ENCODE results near the gene IDUA. TPM values are rescaled to one million over a fixed set of nuclear protein-coding genes. Genes with fewer than 3 reads are reported as not detected.

IDUA gene
- total RNA-seq, 3 donors from 2014 or later (not counting 1 experiment from before 2014, with no cell fraction given): 38.7 to 43.6 (median 43.0) TPM

DNA sequence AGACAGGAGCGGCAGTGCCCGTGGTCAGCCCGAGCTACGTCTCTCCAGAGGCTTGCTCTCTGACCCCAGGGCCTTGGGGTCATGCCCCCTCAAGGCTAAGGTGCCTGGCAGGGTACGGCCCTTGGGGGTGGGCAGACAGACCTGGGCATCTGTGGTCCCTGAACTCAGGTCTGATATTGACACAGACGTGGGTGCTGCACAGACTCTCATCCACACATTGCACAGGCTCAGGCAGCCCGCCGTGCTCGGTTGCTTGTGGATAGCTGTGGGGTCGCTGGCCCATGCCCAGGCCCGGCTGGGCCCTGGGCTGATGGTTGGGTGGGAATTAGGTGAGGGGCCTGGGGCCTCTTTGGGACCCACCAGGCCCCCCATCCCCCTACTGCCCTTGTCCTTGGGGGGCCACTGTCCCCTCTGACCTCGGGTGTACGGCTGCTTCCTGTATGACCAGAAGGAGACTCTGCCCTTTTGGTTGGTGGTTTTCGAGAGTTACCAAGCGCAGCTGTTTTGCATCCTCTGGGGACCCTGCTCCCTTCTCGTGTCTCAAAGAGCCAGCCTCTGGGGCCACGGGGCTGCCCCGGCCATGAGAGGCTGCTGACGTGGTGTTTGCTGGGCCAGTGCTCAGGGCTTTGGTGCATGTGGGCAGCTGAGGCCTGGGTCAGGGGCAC lies 34.7 kb downstream of the IDUA start:
- 73% methylated on average over 19 of the region's 19 CpGs for WGBS (ENCODE audit: insufficient coverage)
- Mint-ChIP-seq H3K4me3 (no peak overlapping the region), H3K36me3 (no peaks in the 10 kb centered on the region), H3K4me1 (no peaks in the 10 kb centered on the region), H3K27ac (no peak overlapping the region), H3K27me3 (ENCODE audit: low read depth in 2 of 2) (no peaks in the 10 kb centered on the region), H3K9me3 (no peaks in the 10 kb centered on the region)
- no peak overlapping the region for H3K27ac ChIP-seq (ENCODE audit: low read length)
- H3K9me3 ChIP-seq (ENCODE audit: control insufficient read depth, insufficient read depth, low read length): no peaks in the 10 kb centered on the region
- ATAC-seq: no peak
- H3K36me3 ChIP-seq (ENCODE audit: control insufficient read depth, insufficient read depth, low read length): no peaks in the 10 kb centered on the region
- no peak for TF ChIP-seq CTCF (IDR thresholded peaks at IDR 0.05)
- peaks cover 4% of the 10 kb centered on the region for H3K4me1 ChIP-seq (ENCODE audit: control insufficient read depth, insufficient read depth, low read length)
- DNase-seq: no peak
- H3K27me3 ChIP-seq (ENCODE audit: control insufficient read depth, insufficient read depth, low read length): no peaks in the 10 kb centered on the region
- intact Hi-C loops (cut with micrococcal nuclease): no loop called here
- H3K4me3 ChIP-seq (ENCODE audit: low read length): no peak overlapping the region

GRCh38 chr4:1022051-1022738 lies 35.4 kb downstream of the IDUA start:
- intact Hi-C loops (cut with micrococcal nuclease): no loop called here
- WGBS (ENCODE audit: insufficient coverage): 94% methylated on average over 46 of the region's 46 CpGs
- DNase-seq (no peak), ATAC-seq (no peak)
- H3K36me3 Mint-ChIP-seq: no peaks in the 10 kb centered on the region
- Histone ChIP-seq H3K27me3 (ENCODE audit: control insufficient read depth, insufficient read depth, low read length) (no peaks in the 10 kb centered on the region), H3K36me3 (ENCODE audit: control insufficient read depth, insufficient read depth, low read length) (no peaks in the 10 kb centered on the region), H3K27ac (ENCODE audit: low read length) (no peak overlapping the region), H3K4me1 (ENCODE audit: control insufficient read depth, insufficient read depth, low read length) (peaks cover 4% of the 10 kb centered on the region), H3K9me3 (ENCODE audit: control insufficient read depth, insufficient read depth, low read length) (no peaks in the 10 kb centered on the region), H3K4me3 (ENCODE audit: low read length) (no peak overlapping the region)
- no peaks in the 10 kb centered on the region for H3K9me3 Mint-ChIP-seq
- no peaks in the 10 kb centered on the region for H3K27me3 Mint-ChIP-seq (ENCODE audit: low read depth in 2 of 2)
- H3K4me3 Mint-ChIP-seq: no peak overlapping the region
- H3K27ac Mint-ChIP-seq: no peak overlapping the region
- no peak for TF ChIP-seq CTCF (IDR thresholded peaks at IDR 0.05)
- no peaks in the 10 kb centered on the region for H3K4me1 Mint-ChIP-seq

DNA sequence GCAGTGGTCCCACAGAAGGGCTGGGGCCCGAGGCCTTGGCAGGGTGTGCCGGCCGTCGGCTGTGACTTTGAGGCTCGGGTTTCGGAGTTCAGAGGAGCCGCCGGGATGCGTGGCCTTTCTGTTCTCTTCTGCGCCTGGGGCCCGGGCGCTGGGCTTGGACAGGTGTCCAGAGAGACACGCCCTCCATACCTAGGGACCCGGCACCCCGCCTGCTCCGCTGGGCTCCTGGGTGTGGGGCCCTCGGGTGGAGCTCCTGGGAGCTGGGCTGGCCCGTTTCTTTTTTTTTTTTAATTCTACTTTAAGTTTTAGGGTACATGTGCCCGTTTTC lies 35.9 kb downstream of the IDUA start:
- no peaks in the 10 kb centered on the region for H3K27me3 Mint-ChIP-seq (ENCODE audit: low read depth in 2 of 2)
- H3K9me3 Mint-ChIP-seq: no peaks in the 10 kb centered on the region
- ATAC-seq (no peak), DNase-seq (no peak)
- Histone ChIP-seq H3K4me1 (ENCODE audit: control insufficient read depth, insufficient read depth, low read length) (peaks cover 4% of the 10 kb centered on the region), H3K4me3 (ENCODE audit: low read length) (no peak overlapping the region), H3K9me3 (ENCODE audit: control insufficient read depth, insufficient read depth, low read length) (no peaks in the 10 kb centered on the region), H3K27me3 (ENCODE audit: control insufficient read depth, insufficient read depth, low read length) (no peaks in the 10 kb centered on the region), H3K36me3 (ENCODE audit: control insufficient read depth, insufficient read depth, low read length) (no peaks in the 10 kb centered on the region), H3K27ac (ENCODE audit: low read length) (no peak overlapping the region)
- no peaks in the 10 kb centered on the region for H3K36me3 Mint-ChIP-seq
- no peaks in the 10 kb centered on the region for H3K4me1 Mint-ChIP-seq
- H3K27ac Mint-ChIP-seq: no peak overlapping the region
- WGBS (ENCODE audit: insufficient coverage): 95% methylated on average over 19 of the region's 19 CpGs
- H3K4me3 Mint-ChIP-seq: no peak overlapping the region
- TF ChIP-seq CTCF (IDR thresholded peaks at IDR 0.05): no peak
- intact Hi-C loops (cut with micrococcal nuclease): no loop called here
